Hepatocyte (in vitro differentiated cells): ENCODE measurements around the gene CAMSAP1. TPM values are rescaled to one million over a fixed set of nuclear protein-coding genes. Genes with fewer than 3 reads are reported as not detected.

Source experiments
- DNase-seq: peaks from one replicate; pipeline ENCODE4 v3.0.0-alpha.2; 2016; ENCODE audit warnings: low spot score
- H2AFZ ChIP-seq: fragments of 200-600 bp; sonication (generic); 2 replicates; pipeline ENCODE4 v1.6.0; 2016; ENCODE audit warnings: antibody characterized with exemption, mild to moderate bottlenecking
- H3K27ac ChIP-seq: fragments of 200-600 bp; sonication (generic); 2 replicates; pipeline ENCODE4 v1.5.1; 2016; ENCODE audit warnings: mild to moderate bottlenecking
- H3K27me3 ChIP-seq: fragments of 200-600 bp; sonication (generic); 2 replicates; pipeline ENCODE4 v1.6.1; 2016
- H3K36me3 ChIP-seq: fragments of 200-600 bp; sonication (generic); replicated peaks from 2 replicates; pipeline ENCODE4 v1.5.1; 2016; ENCODE audit warnings: low read depth; ENCODE audit not compliant: insufficient read depth
- H3K4me1 ChIP-seq: fragments of 200-600 bp; sonication (generic); 2 replicates; pipeline ENCODE4 v1.5.1; 2016; ENCODE audit warnings: mild to moderate bottlenecking, moderate library complexity; ENCODE audit not compliant: insufficient read depth
- H3K4me2 ChIP-seq: fragments of 200-600 bp; sonication (generic); 2 replicates; pipeline ENCODE4 v1.6.0; 2016
- H3K4me3 ChIP-seq: fragments of 200-600 bp; sonication (generic); 2 replicates; pipeline ENCODE4 v1.5.1; 2016; ENCODE audit warnings: mild to moderate bottlenecking
- H3K79me2 ChIP-seq: fragments of 200-600 bp; sonication (generic); 2 replicates; pipeline ENCODE4 v1.6.0; 2017; ENCODE audit warnings: mild to moderate bottlenecking
- H3K9me2 ChIP-seq: fragments of 200-600 bp; sonication (generic); replicated peaks from 2 replicates; pipeline ENCODE4 v1.6.0; 2017; ENCODE audit warnings: mild to moderate bottlenecking; ENCODE audit not compliant: insufficient read depth
- H3K9me3 ChIP-seq: fragments of 200-600 bp; sonication (generic); 2 replicates; pipeline ENCODE4 v1.5.1; 2016; ENCODE audit warnings: low read depth, mild to moderate bottlenecking
- H4K20me1 ChIP-seq: fragments of 200-600 bp; sonication (generic); 2 replicates; pipeline ENCODE4 v1.6.0; 2016; ENCODE audit warnings: mild to moderate bottlenecking; ENCODE audit not compliant: insufficient read depth, poor library complexity, severe bottlenecking
- EZH2 ChIP-seq: fragments of 200-600 bp; sonication (generic); IDR thresholded peaks from 2 replicates; pipeline ENCODE4 v1.6.1; 2016; ENCODE audit warnings: antibody characterized with exemption, mild to moderate bottlenecking, borderline replicate concordance
- EZH2phosphoT487 ChIP-seq: fragments of 200-600 bp; sonication (generic); IDR thresholded peaks from one replicate; pipeline ENCODE4 v1.6.1; 2018; ENCODE audit warnings: antibody characterized with exemption, mild to moderate bottlenecking, low read depth, moderate library complexity; ENCODE audit not compliant: unreplicated experiment, severe bottlenecking
- WGBS: methylation state at CpG from one replicate; pipeline ENCODE4 v1.1.6; 2016; ENCODE audit warnings: low lambda C conversion rate; ENCODE audit errors: missing lambda C conversion rate; 5-methylcytosine and 5-hydroxymethylcytosine counted together
- polyA plus RNA-seq: library from polyadenylated mRNA; unstranded; fragments of >200 nt; fragmentation: Nextera tagmentation; extraction: Ambion mirVana; gene quantifications from 2 replicates; pipeline ENCODE4 v1.2.1, GENCODE V29; 2016
- total RNA-seq: library from RNA; depleted of rRNA; stranded (reverse); fragments of >200 nt; gene quantifications from 2 replicates; pipeline ENCODE4 v1.2.3, GENCODE V29; 2014
- TF ChIP-seq, protein P1 (sequence below): fragments of 200-600 bp; sonication (generic); IDR thresholded peaks from 2 replicates; pipeline ENCODE4 v1.5.1; 2016; ENCODE audit warnings: antibody characterized with exemption, mild to moderate bottlenecking; ENCODE audit not compliant: poor library complexity

CAMSAP1 gene
- total and polyA plus RNA-seq, 2 experiments from 2014 or later, result 5.0 to 15.6 TPM

DNA sequence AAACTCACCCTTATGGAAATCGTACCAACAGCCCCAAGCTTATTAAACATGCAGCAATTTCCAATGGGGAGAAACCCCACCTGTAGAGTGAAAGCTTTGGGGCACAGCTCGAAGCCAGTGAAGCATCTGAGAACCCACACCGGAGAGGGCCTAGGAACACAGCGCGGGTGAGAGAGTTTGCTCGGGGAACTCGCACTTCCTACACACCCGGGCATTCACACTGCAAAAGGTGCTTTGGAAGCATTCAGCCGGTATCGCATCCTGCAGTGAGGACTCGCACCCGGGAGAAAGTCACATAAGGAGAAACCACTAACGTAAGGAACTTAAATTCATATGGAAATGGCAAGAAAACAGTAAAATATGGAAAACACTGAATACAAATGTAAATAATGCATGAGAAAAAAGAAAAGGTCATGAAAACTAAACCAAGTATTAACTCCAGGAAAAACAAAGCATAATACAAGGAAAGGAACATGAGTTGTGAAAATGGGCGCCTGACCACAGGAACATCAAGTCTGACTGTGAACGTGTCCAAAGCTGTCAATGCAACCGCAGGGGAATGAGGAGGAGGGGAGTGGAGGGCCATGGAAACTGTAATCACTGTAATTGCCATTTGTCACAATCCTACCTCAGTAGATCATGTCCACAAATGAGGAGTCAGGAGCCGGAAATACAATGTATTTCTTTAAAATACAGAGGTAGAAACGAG, 28.7 kb downstream of the CAMSAP1 start:
- H3K27ac ChIP-seq, result no peak overlapping the region
- H3K9me2 ChIP-seq, result no peaks in the 10 kb centered on the region
- H2AFZ ChIP-seq, result no peak overlapping the region
- H3K36me3 ChIP-seq, result no peaks in the 10 kb centered on the region
- H3K9me3 ChIP-seq, result no peaks in the 10 kb centered on the region
- TF ChIP-seq, protein P1, sequence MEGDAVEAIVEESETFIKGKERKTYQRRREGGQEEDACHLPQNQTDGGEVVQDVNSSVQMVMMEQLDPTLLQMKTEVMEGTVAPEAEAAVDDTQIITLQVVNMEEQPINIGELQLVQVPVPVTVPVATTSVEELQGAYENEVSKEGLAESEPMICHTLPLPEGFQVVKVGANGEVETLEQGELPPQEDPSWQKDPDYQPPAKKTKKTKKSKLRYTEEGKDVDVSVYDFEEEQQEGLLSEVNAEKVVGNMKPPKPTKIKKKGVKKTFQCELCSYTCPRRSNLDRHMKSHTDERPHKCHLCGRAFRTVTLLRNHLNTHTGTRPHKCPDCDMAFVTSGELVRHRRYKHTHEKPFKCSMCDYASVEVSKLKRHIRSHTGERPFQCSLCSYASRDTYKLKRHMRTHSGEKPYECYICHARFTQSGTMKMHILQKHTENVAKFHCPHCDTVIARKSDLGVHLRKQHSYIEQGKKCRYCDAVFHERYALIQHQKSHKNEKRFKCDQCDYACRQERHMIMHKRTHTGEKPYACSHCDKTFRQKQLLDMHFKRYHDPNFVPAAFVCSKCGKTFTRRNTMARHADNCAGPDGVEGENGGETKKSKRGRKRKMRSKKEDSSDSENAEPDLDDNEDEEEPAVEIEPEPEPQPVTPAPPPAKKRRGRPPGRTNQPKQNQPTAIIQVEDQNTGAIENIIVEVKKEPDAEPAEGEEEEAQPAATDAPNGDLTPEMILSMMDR, result no peak
- TF ChIP-seq EZH2 (no peak), EZH2phosphoT487 (no peak)
- 88% methylated on average over 18 of the region's 18 CpGs for WGBS
- peaks cover 99% of the 10 kb centered on the region for H3K79me2 ChIP-seq
- H4K20me1 ChIP-seq, result peaks cover 57% of the 10 kb centered on the region
- no peaks in the 10 kb centered on the region for H3K27me3 ChIP-seq
- H3K4me1 ChIP-seq, result no peaks in the 10 kb centered on the region
- no peak for DNase-seq
- H3K4me3 ChIP-seq, result no peak overlapping the region
- no peak overlapping the region for H3K4me2 ChIP-seq

DNA sequence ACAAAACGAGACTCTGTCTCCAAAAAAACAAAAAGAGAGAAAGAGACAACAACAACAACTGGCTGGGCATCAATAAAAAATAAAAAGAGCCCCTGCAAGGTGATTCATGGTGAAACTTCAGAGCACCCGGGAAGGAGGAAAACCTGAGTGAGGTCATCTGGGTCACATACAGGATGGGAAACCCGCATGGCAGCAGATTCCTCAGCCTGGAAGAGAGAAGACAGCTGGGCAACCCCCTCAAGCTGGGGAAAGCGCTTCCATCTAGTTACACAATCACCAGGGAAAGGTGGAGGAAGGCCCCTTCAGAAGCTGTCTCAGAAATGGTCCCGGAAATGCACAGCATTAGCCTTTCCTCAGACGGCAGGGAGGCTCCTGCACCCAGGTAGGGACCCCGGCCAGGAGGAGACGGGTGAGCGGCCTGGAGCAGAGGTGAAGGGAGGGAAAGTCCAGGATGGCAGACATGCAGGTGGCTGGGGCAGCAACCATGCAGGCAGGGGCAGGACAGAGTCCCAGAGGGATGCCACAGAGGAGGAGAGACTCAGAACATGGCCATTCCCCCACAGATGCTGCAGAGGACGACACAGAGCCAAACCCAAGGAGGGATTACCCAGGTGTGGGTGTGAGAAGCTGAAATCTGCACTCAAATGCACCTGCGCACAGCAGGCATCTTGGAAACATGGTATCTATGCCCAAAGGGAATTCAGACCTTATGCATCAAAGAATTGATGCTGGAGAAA, 29.4 kb downstream of the CAMSAP1 start:
- TF ChIP-seq, protein P1, result no peak
- no peak for TF ChIP-seq EZH2phosphoT487
- no peak for TF ChIP-seq EZH2
- Histone ChIP-seq H3K79me2 (peaks cover 99% of the 10 kb centered on the region), H3K4me1 (no peaks in the 10 kb centered on the region), H2AFZ (no peak overlapping the region), H3K9me3 (no peaks in the 10 kb centered on the region), H3K4me2 (no peak overlapping the region), H4K20me1 (peaks cover 57% of the 10 kb centered on the region), H3K27me3 (no peaks in the 10 kb centered on the region), H3K36me3 (no peaks in the 10 kb centered on the region), H3K27ac (no peak overlapping the region), H3K9me2 (no peaks in the 10 kb centered on the region), H3K4me3 (no peak overlapping the region)
- no peak for DNase-seq
- WGBS, result 85% methylated on average over 11 of the region's 11 CpGs

DNA sequence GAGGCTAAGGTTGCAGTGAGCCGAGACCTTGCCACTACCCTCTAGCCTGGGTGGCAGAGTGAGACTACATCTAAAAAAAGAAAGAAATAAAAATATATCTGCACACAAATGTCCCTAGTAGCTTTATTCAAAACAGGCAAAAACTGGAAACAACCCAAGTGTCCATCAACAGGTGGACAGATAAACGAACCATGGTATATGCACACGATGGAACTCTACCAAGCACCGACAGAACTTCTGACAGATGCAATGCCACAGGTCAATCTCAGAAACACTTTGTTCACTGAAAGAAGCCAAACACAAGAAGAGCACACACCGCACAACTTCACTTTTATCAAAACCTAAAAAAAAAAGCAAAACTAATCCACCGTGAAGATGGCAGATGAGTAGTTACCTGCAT, 30.4 kb downstream of the CAMSAP1 start:
- Histone ChIP-seq H3K4me3 (no peak overlapping the region), H3K27me3 (no peaks in the 10 kb centered on the region), H3K36me3 (no peaks in the 10 kb centered on the region), H3K4me1 (no peaks in the 10 kb centered on the region), H3K4me2 (no peak overlapping the region), H3K9me2 (no peaks in the 10 kb centered on the region), H2AFZ (no peak overlapping the region), H4K20me1 (peaks cover 59% of the 10 kb centered on the region), H3K79me2 (peaks cover 100% of the 10 kb centered on the region), H3K27ac (no peak overlapping the region), H3K9me3 (no peaks in the 10 kb centered on the region)
- TF ChIP-seq, protein P1, result no peak
- TF ChIP-seq EZH2phosphoT487, result no peak
- TF ChIP-seq EZH2, result no peak
- 96% methylated on average over 6 of the region's 6 CpGs for WGBS
- no peak for DNase-seq
